DLD1 (cell line): ENCODE results near the gene GFRA1.
"Not testable (repeated sequence)": the region's sequence is repeated elsewhere in the genome, so short reads cannot be mapped to it uniquely, and the experiment has no call there.

Source experiments
- in situ Hi-C: cut with HindIII; loops from 2 replicates; pipeline ENCODE4 v1.10.0; 2017; ENCODE audit warnings: low sequenced_read_pairs

GFRA1 gene

GRCh38 chr10:116165941-116166340 lies 107.1 kb downstream of the GFRA1 start:
- in situ Hi-C loops, result not testable (repeated sequence)

DNA sequence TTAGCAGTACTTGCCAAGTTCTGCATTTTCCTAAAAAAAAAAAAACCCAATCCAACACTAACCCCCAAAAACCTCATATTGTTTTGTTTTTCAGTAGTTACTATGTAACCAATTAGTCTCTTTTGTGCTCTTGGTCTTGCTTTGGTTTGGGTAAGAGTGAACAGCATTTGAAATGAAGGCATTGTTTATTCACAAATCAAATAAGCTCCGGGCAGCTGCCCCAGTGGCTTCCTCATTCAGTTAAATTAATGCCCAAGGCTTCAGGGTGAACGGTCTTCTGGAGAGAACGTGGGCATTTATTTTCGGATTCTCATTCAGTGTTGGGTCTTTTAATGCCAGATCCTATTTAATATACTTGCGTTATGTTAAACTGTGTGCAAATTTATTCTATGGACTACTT lies 108.7 kb downstream of the GFRA1 start:
- in situ Hi-C loops, result no loop called here

- in situ Hi-C loops, result no loop called here
These were observed 109.5 kb downstream of the GFRA1 start for GRCh38 chr10:116163333-116164131.

GRCh38 chr10:116162851-116163250 lies 110.2 kb downstream of the GFRA1 start:
- in situ Hi-C loops, result no loop called here

- in situ Hi-C loops, result no loop called here
These were observed 112.7 kb downstream of the GFRA1 start for GRCh38 chr10:116160271-116160670.

DNA sequence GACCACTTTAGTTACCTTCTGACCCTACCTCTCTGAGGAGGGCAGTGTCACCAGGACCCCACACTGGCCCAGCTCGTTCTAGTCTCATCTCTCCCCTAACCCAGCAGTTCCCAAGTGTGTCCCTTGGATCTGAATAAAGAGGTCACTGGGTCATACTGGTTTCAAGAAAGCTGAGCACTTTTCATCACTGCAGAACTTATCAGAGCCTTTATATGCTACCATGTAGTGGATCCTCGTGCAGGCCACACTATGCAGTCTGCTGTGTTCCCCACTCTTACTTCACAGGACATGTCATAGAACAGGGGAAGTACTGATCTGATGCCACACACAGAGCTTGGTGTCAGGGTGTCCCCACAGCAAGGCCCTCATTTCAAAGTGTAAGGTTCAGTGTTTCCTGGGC lies 113.8 kb downstream of the GFRA1 start:
- in situ Hi-C loops, result no loop called here

GRCh38 chr10:116158036-116158435 lies 115.0 kb downstream of the GFRA1 start:
- in situ Hi-C loops, result no loop called here

GRCh38 chr10:116157485-116157884 lies 115.5 kb downstream of the GFRA1 start:
- in situ Hi-C loops, result no loop called here

DNA sequence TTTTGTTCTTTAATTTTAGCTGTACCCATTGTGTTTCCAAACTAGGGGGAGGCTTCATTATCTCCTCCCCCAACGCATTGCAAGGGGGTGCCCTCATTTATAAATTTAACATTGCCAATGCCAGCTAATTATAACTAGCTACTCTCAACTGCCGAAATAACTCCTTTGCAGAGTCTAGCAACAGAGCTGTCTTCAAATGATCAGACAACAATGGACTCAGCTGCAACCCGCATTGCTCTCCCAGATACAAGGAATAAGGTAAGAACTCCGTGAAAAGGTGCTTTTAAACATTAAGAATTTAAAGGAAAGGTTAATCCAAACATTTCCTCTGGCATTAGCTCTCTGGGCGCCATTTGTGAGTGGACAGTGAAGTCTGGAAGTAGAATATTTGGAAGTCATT lies 116.2 kb downstream of the GFRA1 start:
- in situ Hi-C loops, result no loop called here

DNA sequence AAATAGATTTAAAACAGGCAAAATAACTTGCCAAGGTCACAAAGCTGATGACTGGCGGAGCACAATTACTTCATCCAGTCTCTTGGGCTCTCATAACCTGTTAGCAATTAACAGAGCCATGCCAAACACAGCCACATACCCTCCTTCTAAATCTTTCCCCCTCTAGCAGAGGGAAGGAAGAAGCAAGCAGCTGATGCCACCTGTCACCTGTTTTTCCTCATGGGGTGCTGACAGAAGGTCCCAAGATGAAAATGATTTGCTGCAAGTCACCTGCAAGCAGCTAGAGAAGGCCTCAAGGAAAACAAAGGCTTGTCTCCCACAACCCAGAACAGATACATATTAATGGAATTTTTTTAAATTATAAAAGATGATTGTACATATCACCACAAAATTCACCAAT lies 117.8 kb downstream of the GFRA1 start:
- in situ Hi-C loops, result no loop called here

DNA sequence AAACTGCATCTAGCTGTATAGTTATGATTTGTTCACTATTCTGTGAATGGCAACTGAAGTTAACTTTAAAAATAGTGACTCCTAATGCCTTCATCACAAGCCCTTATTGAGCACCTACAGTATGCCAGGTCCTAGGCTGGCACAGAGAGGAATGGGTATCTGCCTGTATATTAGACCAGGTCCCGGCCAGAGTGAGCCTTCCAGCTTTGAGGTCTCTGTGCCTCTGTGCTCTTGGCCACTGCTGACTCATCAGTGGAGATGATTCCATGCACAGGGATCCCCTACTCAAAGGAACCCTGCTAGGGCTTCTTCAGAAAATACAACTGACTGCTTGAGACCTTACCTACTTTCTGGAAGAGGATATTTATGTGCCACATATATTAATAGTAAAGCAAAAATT lies 118.4 kb downstream of the GFRA1 start:
- in situ Hi-C loops, result no loop called here

DNA sequence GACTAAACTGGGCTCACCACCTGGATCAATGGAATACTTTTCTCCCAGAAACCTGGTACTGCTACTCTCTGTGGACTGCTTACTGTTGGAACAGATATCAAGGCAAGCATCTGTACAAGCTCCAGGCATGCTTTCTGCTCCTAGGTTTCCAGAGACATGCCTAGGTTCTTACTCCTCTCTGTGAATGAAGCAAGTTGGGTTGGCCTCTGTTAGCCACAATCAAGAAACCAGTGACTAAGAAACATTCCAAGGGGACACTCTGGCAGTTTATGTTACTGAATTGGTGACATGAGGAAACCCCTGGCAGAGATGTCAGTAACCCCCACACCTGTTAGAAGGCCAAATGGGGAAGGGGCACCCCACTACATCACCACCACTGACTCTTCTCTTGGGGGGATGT lies 121.9 kb downstream of the GFRA1 start:
- in situ Hi-C loops, result no loop called here

DNA sequence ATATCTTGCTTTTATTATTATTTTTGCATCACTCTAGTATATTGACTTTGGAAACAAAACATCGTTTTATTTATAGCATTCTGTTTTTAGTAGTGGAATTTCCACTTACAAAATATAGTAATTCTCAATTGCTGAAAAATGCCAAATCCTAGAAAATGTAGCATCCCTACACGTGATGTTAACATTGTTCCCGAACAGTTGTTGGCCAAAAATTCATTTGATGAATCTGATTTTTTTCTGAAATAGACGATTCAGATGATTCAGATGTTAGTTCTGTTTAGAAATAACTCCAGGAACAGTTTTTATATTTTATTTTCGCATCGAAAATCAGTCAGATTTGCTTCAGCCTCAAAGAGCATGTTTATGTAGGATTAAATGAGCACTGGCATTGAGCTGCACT lies 122.4 kb downstream of the GFRA1 start:
- in situ Hi-C loops, result no loop called here

- in situ Hi-C loops, result no loop called here
These were observed 125.7 kb downstream of the GFRA1 start for GRCh38 chr10:116147147-116147905.

- in situ Hi-C loops, result no loop called here
These were observed 126.5 kb downstream of the GFRA1 start for GRCh38 chr10:116146372-116147140.

GRCh38 chr10:116143673-116144222 lies 129.3 kb downstream of the GFRA1 start:
- in situ Hi-C loops, result no loop called here

- in situ Hi-C loops, result no loop called here
These were observed 131.2 kb downstream of the GFRA1 start for GRCh38 chr10:116141855-116142254.

DNA sequence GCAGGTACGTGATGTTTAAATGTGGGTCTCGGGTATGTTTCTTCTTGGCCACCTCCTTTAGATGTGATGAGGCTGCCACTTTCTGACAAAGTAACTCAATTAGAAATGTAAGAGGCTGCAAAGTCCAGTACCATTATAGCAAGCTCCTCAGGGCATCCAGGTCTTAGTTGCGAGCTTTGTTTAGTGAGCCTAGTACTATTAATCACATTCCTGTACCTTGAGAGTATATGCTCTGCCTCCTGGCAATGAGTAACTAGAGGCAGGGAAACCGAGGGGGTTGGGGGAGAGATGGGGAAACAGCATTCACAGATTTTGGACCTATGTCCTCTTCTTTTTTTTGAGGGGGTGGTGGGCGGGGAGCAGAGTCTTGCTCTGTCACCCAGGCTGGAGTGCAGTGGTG lies 131.8 kb downstream of the GFRA1 start:
- in situ Hi-C loops, result no loop called here

DNA sequence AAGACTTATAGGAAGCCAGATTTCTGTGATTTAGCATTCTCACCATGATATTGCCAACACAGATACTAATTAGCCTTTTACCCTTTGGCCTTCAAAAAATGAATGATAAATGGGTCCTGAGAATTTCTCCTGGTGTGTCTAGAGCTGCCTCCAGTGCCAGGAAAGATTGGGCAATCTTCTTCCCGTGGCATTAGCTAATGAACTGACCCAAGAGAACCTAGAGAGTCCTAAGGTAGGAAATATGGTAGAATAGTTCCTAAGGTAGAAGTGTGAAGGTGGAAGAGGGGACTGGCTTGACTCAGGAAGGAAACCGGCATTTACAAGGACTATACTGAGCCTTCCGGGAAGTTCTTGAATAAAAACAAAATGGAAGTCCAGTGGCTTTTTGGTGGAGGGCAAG lies 133.1 kb downstream of the GFRA1 start:
- in situ Hi-C loops, result no loop called here

GRCh38 chr10:116138897-116139296 lies 134.1 kb downstream of the GFRA1 start:
- in situ Hi-C loops, result no loop called here

GRCh38 chr10:116136261-116136660 lies 136.7 kb downstream of the GFRA1 start:
- in situ Hi-C loops, result no loop called here
